ENCODE results near the gene PRR27.
"Not testable (repeated sequence)": the region's sequence is repeated elsewhere in the genome, so short reads cannot be mapped to it uniquely, and the experiment has no call there.

GRCh38 chr4:70212752-70213151, 58.7 kb downstream of the PRR27 start:
- TF ChIP-seq YY1 (IDR thresholded peaks at IDR 0.05; ENCODE audit: insufficient read depth, insufficient read length); SUZ12 (IDR thresholded peaks at IDR 0.05; ENCODE audit: extremely low read depth, insufficient read depth, insufficient read length); ZNF274 (IDR thresholded peaks at IDR 0.05; ENCODE audit: low read depth, low read length): not testable (repeated sequence)
